H1 (cell line): ENCODE data around the gene LTA4H. TPM values are rescaled to one million over a fixed set of nuclear protein-coding genes. Genes with fewer than 3 reads are reported as not detected.

Experiments
- CEBPB ChIP-seq: IDR thresholded peaks from 2 replicates; pipeline ENCODE4 v1.6.1; 2012; ENCODE audit warnings: low read depth, low read length
- CHD1 ChIP-seq: IDR thresholded peaks from 2 replicates; pipeline ENCODE4 v1.6.1; 2012; ENCODE audit warnings: low read depth, low read length, improper control_type of control experiment
- HDAC6 ChIP-seq: IDR thresholded peaks from one replicate; pipeline ENCODE4 v1.7.1; 2012; ENCODE audit warnings: low read depth, mild to moderate bottlenecking, inconsistent platforms, low read length, moderate library complexity
- TAF1 ChIP-seq: IDR thresholded peaks from 2 replicates; pipeline ENCODE4 v1.6.1; 2011; ENCODE audit warnings: mild to moderate bottlenecking, low read depth, low read length
- polyA plus RNA-seq, 7 experiments: library from polyadenylated mRNA; depleted of rRNA in 3 of 7; stranded (reverse) in 5 of 7; unstranded in 2 of 7; fragments of >200 nt in 5 of 7; fragments of 200-250 nt in 2 of 7; gene quantifications; 1 replicate in 5 of 7; 2 replicates in 1 of 7; 4 replicates in 1 of 7; pipeline versions ENCODE4 v1.2.1 to v1.2.3, GENCODE V29; 2011 to 2013; ENCODE audit warnings: missing spikeins in 2 of 7, mixed read lengths in 2 of 7
- total RNA-seq: library from RNA; stranded (reverse); fragmentation: NEBNext Ultra II Directional; extraction: Animal tissue kit (Norgen Biotek cat#: 25700); gene quantifications from 2 replicates; pipeline ENCODE4 v1.2.1, GENCODE V29; 2021

LTA4H gene
- total and polyA plus RNA-seq, 2 of the 8 experiments (the other 6 are each of a cell fraction or from before 2014, with no cell fraction given), result 106 to 167 TPM

- TF ChIP-seq HDAC6 (no peak), CHD1 (no peak), TAF1 (no peak), CEBPB (no peak)
- TF ChIP-seq, all 59 proteins: peak for 0
Observed at GRCh38 chr12:96020314-96021003, 14.9 kb downstream of the LTA4H start (continued).
